ENCODE data around the gene FNBP1.

DNA sequence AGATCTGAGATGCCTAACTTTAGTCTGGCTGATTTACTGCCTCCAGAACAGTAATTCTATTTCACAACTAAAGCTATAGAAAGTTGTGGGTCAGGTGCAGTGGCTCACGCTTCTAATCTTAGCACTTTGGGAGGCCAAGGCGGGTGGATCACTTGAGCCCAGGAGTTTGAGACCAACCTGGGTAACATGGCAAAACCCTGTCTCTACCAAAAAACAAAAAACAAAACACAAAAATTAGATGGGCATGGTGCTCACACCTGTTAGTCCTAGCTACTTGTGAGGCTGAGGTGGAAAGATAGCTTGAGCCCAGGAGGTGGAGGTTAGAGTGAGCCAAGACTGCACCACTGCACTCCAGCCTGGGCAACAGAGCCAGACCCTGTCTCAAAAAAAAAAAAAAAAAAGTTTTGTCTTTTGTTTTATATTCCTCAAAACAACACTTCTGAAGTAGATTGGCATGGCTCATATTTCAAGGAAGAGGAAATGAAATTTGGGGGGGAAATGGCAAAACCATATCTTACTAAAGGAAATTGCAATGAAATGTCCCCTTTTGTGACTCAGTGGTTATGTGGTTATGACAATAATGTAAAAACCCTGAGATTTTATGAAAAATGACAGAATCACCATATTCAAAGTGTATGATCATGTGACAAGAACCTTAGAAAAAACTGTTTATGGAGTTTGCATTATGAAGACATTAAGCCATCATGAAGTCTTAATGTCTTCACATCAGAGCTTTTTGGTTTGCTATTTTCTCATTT lies 16.2 kb downstream of the FNBP1 start:
- TF ChIP-seq, protein P1, sequence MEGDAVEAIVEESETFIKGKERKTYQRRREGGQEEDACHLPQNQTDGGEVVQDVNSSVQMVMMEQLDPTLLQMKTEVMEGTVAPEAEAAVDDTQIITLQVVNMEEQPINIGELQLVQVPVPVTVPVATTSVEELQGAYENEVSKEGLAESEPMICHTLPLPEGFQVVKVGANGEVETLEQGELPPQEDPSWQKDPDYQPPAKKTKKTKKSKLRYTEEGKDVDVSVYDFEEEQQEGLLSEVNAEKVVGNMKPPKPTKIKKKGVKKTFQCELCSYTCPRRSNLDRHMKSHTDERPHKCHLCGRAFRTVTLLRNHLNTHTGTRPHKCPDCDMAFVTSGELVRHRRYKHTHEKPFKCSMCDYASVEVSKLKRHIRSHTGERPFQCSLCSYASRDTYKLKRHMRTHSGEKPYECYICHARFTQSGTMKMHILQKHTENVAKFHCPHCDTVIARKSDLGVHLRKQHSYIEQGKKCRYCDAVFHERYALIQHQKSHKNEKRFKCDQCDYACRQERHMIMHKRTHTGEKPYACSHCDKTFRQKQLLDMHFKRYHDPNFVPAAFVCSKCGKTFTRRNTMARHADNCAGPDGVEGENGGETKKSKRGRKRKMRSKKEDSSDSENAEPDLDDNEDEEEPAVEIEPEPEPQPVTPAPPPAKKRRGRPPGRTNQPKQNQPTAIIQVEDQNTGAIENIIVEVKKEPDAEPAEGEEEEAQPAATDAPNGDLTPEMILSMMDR (IDR thresholded peaks at IDR 0.05; ENCODE audit: low read length), result no peak
- TF ChIP-seq EZH2 (optimal IDR thresholded peaks at IDR 0.05; ENCODE audit: low read depth, low read length) (no peak), EZH2phosphoT487 (IDR thresholded peaks at IDR 0.05; ENCODE audit: low read length) (no peak)
